WTC11 (cell line): ENCODE measurements around the gene HINFP. TPM values are rescaled to one million over a fixed set of nuclear protein-coding genes. Genes with fewer than 3 reads are reported as not detected.

Experiments used
- ATAC-seq: fragments of 200-7000 bp; cut with Tn5 transposase; 2 replicates; pipeline ENCODE4 v1.10.0; 2021; ENCODE audit warnings: mild to moderate bottlenecking, moderate library complexity
- CTCF ChIA-PET: fragments of 300-600 bp; sonication (Branson Sonifier 250); formaldehyde crosslinking; loops from one replicate; lab custom pipeline; 2021; ENCODE audit warnings: antibody characterized with exemption; lab: Charles Lee
- POLR2A ChIA-PET: fragments of 350-600 bp; sonication (Branson Sonifier 250); formaldehyde crosslinking; loops from one replicate; lab custom pipeline; 2021; ENCODE audit warnings: antibody characterized with exemption; lab: Charles Lee
- DNase-seq: peaks from one replicate; pipeline ENCODE4 v3.0.0; 2021; ENCODE audit warnings: low spot score
- H3K27ac Mint-ChIP-seq: 2 replicates; pipeline ENCODE4 v1.8.0; 2021; ENCODE audit warnings: mixed read lengths
- H3K27me3 Mint-ChIP-seq: 2 replicates; pipeline ENCODE4 v1.8.0; 2021; ENCODE audit warnings: low read depth, mild to moderate bottlenecking, moderate library complexity, mixed read lengths
- H3K36me3 Mint-ChIP-seq: 2 replicates; pipeline ENCODE4 v1.8.0; 2021; ENCODE audit warnings: mixed read lengths
- H3K4me1 Mint-ChIP-seq: 2 replicates; pipeline ENCODE4 v1.8.0; 2022; ENCODE audit warnings: mixed read lengths
- H3K4me3 Mint-ChIP-seq: 2 replicates; pipeline ENCODE4 v1.8.0; 2021; ENCODE audit warnings: mild to moderate bottlenecking, moderate library complexity, mixed read lengths
- H3K9me3 Mint-ChIP-seq: 2 replicates; pipeline ENCODE4 v1.8.0; 2021; ENCODE audit warnings: mixed read lengths
- ATF6 ChIP-seq: sonication (generic); formaldehyde crosslinking; IDR thresholded peaks from 2 replicates; pipeline ENCODE4 v1.8.1; 2023; ENCODE audit warnings: mild to moderate bottlenecking, missing genetic modification reagents
- CDX4 ChIP-seq: fragments of 250-450 bp; sonication (Bioruptor Pico); IDR thresholded peaks from 2 replicates; pipeline ENCODE4 v1.9.0; 2021; ENCODE audit warnings: moderate library complexity, mild to moderate bottlenecking, inconsistent platforms, borderline replicate concordance
- CREB1 ChIP-seq: sonication (generic); formaldehyde crosslinking; IDR thresholded peaks from 2 replicates; pipeline ENCODE4 v1.8.0; 2023; ENCODE audit warnings: mild to moderate bottlenecking, missing genetic modification reagents
- CTCF ChIP-seq: fragments of 200-600 bp; IDR thresholded peaks from 2 replicates; pipeline ENCODE4 v1.8.0; 2022; ENCODE audit warnings: antibody characterized with exemption
- ETV6 ChIP-seq: sonication (generic); formaldehyde crosslinking; IDR thresholded peaks from 2 replicates; pipeline ENCODE4 v1.8.1; 2022; ENCODE audit warnings: mild to moderate bottlenecking, missing genetic modification reagents
- FOXJ3 ChIP-seq: sonication (generic); formaldehyde crosslinking; IDR thresholded peaks from 2 replicates; pipeline ENCODE4 v1.9.0; 2021; ENCODE audit warnings: missing genetic modification reagents, mild to moderate bottlenecking, borderline replicate concordance
- GTF2I ChIP-seq: fragments of 250-450 bp; sonication (Bioruptor Pico); conservative IDR thresholded peaks from 2 replicates; pipeline ENCODE4 v1.4.0; 2021; ENCODE audit warnings: mild to moderate bottlenecking
- IRF1 ChIP-seq: sonication (generic); formaldehyde crosslinking; IDR thresholded peaks from 2 replicates; pipeline ENCODE4 v1.8.0; 2023; ENCODE audit warnings: missing genetic modification reagents
- IRF2 ChIP-seq: sonication (generic); formaldehyde crosslinking; IDR thresholded peaks from 2 replicates; pipeline ENCODE4 v1.8.0; 2022; ENCODE audit warnings: low read depth, missing genetic modification reagents, borderline replicate concordance
- JUN ChIP-seq: sonication (generic); formaldehyde crosslinking; IDR thresholded peaks from 2 replicates; pipeline ENCODE4 v1.8.0; 2023; ENCODE audit warnings: mild to moderate bottlenecking, missing genetic modification reagents
- NR2C2 ChIP-seq: sonication (generic); formaldehyde crosslinking; IDR thresholded peaks from 2 replicates; pipeline ENCODE4 v1.8.0; 2022; ENCODE audit warnings: mild to moderate bottlenecking, missing genetic modification reagents
- RORB ChIP-seq: fragments of 250-450 bp; sonication (Bioruptor Pico); IDR thresholded peaks from 2 replicates; pipeline ENCODE4 v1.9.0; 2021; ENCODE audit warnings: mild to moderate bottlenecking
- TEAD4 ChIP-seq: sonication (generic); formaldehyde crosslinking; IDR thresholded peaks from 2 replicates; pipeline ENCODE4 v1.8.0; 2022; ENCODE audit warnings: mild to moderate bottlenecking, missing genetic modification reagents
- ZNF138 ChIP-seq: sonication (generic); formaldehyde crosslinking; conservative IDR thresholded peaks from 2 replicates; pipeline ENCODE4 v1.8.1; 2022; ENCODE audit warnings: mild to moderate bottlenecking, moderate library complexity, missing genetic modification reagents
- ZNF263 ChIP-seq: sonication (generic); formaldehyde crosslinking; IDR thresholded peaks from 2 replicates; pipeline ENCODE4 v1.8.1; 2022; ENCODE audit warnings: low read depth, mild to moderate bottlenecking, moderate library complexity, missing genetic modification reagents
- ZNF396 ChIP-seq: fragments of 250-450 bp; sonication (Bioruptor Pico); IDR thresholded peaks from 2 replicates; pipeline ENCODE4 v1.8.0; 2021; ENCODE audit warnings: mild to moderate bottlenecking, moderate library complexity, borderline replicate concordance
- ZNF671 ChIP-seq: fragments of 250-450 bp; sonication (Bioruptor Pico); IDR thresholded peaks from 2 replicates; pipeline ENCODE4 v1.8.0; 2021; ENCODE audit warnings: mild to moderate bottlenecking
- total RNA-seq: library from RNA; stranded (reverse); gene quantifications from 3 replicates; pipeline ENCODE4 v1.2.3, GENCODE V29; 2021
- TF ChIP-seq, protein P1 (sequence below): sonication (generic); formaldehyde crosslinking; conservative IDR thresholded peaks from 2 replicates; pipeline ENCODE4 v1.8.1; 2023; ENCODE audit warnings: mild to moderate bottlenecking, low read depth, missing genetic modification reagents, moderate library complexity
- TF ChIP-seq, protein P2 (sequence below): fragments of 250-450 bp; sonication (Bioruptor Pico); IDR thresholded peaks from 2 replicates; pipeline ENCODE4 v1.9.0; 2021; ENCODE audit warnings: mild to moderate bottlenecking, borderline replicate concordance
- TF ChIP-seq, protein P3 (sequence below): sonication (generic); formaldehyde crosslinking; IDR thresholded peaks from 2 replicates; pipeline ENCODE4 v1.8.1; 2022; ENCODE audit warnings: missing genetic modification reagents, borderline replicate concordance

Gene HINFP
- total RNA-seq, 1 experiment from 2014 or later = 35.4 TPM

GRCh38 chr11:119087747-119088241, 33.6 kb upstream of the HINFP start:
- H3K36me3 Mint-ChIP-seq = peaks cover 11% of the 10 kb centered on the region; the same call in 1 of the 2 replicates
- ChIA-PET POLR2A (no interaction called here), CTCF (interaction anchor here (1.3 kb wide), 1 partner anchor 250 kb away, joined by 3 read pairs; no protein-coding TSS in a partner anchor)
- no peak for TF ChIP-seq ZNF671
- TF ChIP-seq, protein P1, sequence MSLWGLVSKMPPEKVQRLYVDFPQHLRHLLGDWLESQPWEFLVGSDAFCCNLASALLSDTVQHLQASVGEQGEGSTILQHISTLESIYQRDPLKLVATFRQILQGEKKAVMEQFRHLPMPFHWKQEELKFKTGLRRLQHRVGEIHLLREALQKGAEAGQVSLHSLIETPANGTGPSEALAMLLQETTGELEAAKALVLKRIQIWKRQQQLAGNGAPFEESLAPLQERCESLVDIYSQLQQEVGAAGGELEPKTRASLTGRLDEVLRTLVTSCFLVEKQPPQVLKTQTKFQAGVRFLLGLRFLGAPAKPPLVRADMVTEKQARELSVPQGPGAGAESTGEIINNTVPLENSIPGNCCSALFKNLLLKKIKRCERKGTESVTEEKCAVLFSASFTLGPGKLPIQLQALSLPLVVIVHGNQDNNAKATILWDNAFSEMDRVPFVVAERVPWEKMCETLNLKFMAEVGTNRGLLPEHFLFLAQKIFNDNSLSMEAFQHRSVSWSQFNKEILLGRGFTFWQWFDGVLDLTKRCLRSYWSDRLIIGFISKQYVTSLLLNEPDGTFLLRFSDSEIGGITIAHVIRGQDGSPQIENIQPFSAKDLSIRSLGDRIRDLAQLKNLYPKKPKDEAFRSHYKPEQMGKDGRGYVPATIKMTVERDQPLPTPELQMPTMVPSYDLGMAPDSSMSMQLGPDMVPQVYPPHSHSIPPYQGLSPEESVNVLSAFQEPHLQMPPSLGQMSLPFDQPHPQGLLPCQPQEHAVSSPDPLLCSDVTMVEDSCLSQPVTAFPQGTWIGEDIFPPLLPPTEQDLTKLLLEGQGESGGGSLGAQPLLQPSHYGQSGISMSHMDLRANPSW (CRISPR knock-in tag) = no peak
- TF ChIP-seq ETV6 = no peak
- TF ChIP-seq TEAD4 = no peak
- TF ChIP-seq GTF2I (CRISPR knock-in tag) = no peak
- no peak for TF ChIP-seq RORB (CRISPR knock-in tag)
- TF ChIP-seq ZNF396 = no peak
- TF ChIP-seq, protein P2, sequence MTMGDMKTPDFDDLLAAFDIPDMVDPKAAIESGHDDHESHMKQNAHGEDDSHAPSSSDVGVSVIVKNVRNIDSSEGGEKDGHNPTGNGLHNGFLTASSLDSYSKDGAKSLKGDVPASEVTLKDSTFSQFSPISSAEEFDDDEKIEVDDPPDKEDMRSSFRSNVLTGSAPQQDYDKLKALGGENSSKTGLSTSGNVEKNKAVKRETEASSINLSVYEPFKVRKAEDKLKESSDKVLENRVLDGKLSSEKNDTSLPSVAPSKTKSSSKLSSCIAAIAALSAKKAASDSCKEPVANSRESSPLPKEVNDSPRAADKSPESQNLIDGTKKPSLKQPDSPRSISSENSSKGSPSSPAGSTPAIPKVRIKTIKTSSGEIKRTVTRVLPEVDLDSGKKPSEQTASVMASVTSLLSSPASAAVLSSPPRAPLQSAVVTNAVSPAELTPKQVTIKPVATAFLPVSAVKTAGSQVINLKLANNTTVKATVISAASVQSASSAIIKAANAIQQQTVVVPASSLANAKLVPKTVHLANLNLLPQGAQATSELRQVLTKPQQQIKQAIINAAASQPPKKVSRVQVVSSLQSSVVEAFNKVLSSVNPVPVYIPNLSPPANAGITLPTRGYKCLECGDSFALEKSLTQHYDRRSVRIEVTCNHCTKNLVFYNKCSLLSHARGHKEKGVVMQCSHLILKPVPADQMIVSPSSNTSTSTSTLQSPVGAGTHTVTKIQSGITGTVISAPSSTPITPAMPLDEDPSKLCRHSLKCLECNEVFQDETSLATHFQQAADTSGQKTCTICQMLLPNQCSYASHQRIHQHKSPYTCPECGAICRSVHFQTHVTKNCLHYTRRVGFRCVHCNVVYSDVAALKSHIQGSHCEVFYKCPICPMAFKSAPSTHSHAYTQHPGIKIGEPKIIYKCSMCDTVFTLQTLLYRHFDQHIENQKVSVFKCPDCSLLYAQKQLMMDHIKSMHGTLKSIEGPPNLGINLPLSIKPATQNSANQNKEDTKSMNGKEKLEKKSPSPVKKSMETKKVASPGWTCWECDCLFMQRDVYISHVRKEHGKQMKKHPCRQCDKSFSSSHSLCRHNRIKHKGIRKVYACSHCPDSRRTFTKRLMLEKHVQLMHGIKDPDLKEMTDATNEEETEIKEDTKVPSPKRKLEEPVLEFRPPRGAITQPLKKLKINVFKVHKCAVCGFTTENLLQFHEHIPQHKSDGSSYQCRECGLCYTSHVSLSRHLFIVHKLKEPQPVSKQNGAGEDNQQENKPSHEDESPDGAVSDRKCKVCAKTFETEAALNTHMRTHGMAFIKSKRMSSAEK (CRISPR knock-in tag) = no peak
- TF ChIP-seq ZNF263 (CRISPR knock-in tag) = no peak
- no peak for TF ChIP-seq JUN (CRISPR knock-in tag)
- TF ChIP-seq IRF2 = no peak
- no peak for TF ChIP-seq NR2C2 (CRISPR knock-in tag)
- no peak for DNase-seq
- no peaks in the 10 kb centered on the region for H3K9me3 Mint-ChIP-seq
- H3K4me1 Mint-ChIP-seq = peaks cover 9% of the 10 kb centered on the region
- no peak overlapping the region for H3K4me3 Mint-ChIP-seq
- H3K27me3 Mint-ChIP-seq = no peaks in the 10 kb centered on the region
- no peak for ATAC-seq
- H3K27ac Mint-ChIP-seq = no peak overlapping the region

DNA sequence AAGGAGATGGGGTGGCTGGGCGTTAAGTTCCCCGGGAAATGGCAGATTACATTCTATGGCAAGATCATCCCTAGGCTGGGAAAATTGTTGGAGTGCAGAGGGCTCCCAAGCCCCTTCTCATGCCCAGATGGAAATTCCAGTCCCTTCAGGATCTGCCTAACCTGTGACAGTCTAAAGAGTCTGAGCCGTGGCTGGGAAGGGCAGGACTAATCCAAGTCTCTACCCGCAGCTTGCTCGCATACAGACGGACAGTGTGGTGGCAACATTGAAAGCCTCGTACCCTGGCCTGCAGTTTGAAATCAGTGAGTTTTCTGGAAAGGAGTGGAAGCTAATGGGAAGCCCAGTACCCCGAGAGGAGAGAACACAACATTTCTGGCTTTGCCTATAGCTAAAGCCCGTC, 33.0 kb upstream of the HINFP start:
- Mint-ChIP-seq H3K27me3 (no peaks in the 10 kb centered on the region), H3K9me3 (no peaks in the 10 kb centered on the region), H3K4me3 (no peak overlapping the region), H3K4me1 (peaks cover 15% of the 10 kb centered on the region), H3K27ac (peak overlapping the region; percentile 47; the same call in 1 of the 2 replicates), H3K36me3 (peaks cover 15% of the 10 kb centered on the region)
- ATAC-seq (no peak), DNase-seq (no peak)
- CTCF ChIA-PET = interaction anchor here (0.6 kb wide), 1 partner anchor 56 kb away, joined by 5 read pairs; no protein-coding TSS in a partner anchor
- POLR2A ChIA-PET = no interaction called here
- TF ChIP-seq CDX4 (CRISPR knock-in tag) = no peak
- no peak for TF ChIP-seq CTCF
- TF ChIP-seq ZNF671 = no peak
- TF ChIP-seq GTF2I (CRISPR knock-in tag) = no peak
- TF ChIP-seq FOXJ3 = no peak
- no peak for TF ChIP-seq IRF1 (CRISPR knock-in tag)
- TF ChIP-seq CREB1 (CRISPR knock-in tag) = no peak
- TF ChIP-seq, protein P3, sequence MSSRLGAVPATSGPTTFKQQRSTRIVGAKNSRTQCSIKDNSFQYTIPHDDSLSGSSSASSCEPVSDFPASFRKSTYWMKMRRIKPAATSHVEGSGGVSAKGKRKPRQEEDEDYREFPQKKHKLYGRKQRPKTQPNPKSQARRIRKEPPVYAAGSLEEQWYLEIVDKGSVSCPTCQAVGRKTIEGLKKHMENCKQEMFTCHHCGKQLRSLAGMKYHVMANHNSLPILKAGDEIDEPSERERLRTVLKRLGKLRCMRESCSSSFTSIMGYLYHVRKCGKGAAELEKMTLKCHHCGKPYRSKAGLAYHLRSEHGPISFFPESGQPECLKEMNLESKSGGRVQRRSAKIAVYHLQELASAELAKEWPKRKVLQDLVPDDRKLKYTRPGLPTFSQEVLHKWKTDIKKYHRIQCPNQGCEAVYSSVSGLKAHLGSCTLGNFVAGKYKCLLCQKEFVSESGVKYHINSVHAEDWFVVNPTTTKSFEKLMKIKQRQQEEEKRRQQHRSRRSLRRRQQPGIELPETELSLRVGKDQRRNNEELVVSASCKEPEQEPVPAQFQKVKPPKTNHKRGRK (CRISPR knock-in tag) = no peak
- no peak for TF ChIP-seq ATF6 (CRISPR knock-in tag)
- TF ChIP-seq ZNF138 (CRISPR knock-in tag) = no peak
